Hypothalamus (tissue), 51 donors: ENCODE results near the gene RAPGEF5.

Experiments
- DNase-seq, 51 donors: peaks; one replicate each; lab custom pipeline; 2025; lab: John Stamatoyannopoulos, UW

RAPGEF5 gene

DNA sequence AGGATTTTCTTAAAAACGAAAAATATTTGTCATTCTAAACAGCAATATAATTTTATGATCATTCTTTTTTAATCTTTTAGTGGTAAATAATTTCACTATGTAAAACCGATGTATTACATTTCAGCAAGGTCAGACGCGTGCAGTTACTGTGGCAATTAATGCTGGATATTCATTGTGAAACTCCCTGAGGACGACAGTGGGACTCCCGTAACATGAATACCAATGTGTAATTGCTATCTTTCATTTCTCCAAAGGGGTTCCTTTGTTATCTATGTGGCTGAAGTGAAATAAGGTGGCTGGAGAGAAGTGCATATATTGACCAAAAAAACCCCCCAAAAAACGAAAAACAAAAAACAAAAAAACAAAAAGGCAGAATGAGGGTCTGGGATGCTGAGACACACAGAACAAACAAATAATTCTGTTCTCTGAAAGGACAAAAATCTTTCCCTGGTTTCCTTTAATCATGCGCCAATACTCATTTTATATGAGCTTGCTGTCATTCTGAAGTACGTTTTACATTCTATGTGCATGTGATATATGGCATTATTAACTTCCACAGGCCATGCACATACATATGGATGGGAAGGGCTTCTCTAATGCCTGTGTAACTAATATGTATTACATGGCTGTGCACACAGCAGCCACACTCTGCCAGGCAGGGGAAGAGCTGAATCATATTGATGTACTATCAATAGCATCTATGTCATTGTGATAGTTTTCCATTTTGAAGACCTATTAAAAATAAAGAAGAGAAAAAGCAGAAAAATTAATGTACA lies 161.4 kb downstream of the RAPGEF5 start:
- no peak for DNase-seq

DNA sequence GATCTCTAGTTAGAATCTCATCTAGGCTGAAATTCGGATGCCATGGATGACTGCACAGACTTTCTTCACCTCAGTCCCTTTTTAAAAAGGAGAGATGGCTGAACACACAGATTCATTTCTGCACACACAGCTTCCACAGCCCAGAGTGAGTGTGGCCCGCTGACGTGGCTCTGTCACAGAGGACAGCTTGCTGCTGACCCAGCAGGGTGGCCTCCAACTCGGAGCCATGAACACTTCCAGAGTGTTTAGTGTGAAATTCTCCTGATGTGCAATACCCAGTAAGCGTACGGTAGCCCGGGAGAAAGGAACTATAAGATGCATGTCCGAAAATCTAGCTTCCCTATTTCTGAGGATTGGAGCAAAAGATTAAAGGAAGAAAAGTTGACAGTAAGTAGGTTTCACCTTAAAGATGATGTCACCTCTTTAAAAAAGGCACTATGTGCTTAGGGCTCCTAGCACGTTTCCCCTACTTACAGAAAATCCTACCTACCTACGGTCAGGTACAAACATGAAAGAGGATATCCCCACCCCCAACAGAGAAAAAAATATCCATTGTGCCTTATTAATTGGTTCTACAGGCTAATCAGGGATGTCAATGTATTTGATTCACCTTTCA lies 162.2 kb downstream of the RAPGEF5 start:
- DNase-seq: peak in 26 of 51 donors; percentile 7 to 60 (median 32)

DNA sequence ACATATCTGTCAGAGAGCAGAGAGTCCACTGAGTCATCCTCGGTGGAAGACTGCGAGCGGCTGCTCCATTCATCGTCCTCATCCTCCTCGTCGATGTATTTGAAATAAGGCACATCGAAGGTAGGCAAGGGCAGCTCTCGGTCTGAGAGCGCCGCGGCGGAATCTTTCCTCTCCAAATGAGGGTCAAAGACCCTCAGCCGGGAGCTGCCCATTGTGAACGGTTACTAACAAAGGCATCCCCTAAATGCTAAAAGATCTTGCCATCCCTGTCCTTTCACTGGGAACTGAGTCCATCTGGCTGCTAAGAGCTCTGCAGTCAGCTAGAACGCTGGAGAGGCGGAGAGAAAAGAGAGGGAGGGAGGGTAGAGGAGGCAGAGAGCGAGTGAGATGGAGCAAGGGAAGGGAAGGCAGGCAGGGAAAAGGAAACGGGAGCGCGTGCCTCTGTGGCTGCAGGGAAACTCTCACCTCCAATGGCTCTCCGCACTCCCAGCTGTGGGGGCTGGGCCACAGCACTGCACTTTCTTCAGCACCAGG lies 163.4 kb downstream of the RAPGEF5 start:
- peak in 43 of 51 donors; percentile 14 to 87 (median 53) for DNase-seq

DNA sequence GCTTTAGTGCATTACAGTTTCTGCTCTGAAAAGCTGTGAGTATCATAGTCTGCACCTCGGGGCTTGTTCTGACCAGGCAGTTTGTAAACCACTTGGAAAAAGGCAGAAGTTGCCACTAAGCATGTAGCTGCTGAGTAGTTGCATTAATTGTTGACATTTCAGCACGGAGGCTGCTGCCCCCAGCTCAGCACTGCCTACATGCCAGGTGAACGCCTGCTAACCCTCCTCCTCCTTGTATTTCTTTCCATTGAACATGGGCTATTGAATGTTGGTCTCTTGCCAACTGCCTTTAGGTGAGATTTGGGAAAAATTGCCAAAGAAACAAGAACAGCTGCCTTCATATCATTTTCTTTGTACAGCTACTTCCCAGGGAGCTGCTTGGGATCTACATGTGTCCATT lies 164.2 kb downstream of the RAPGEF5 start:
- peak in 3 of 51 donors; percentile 5 to 74 (median 52) for DNase-seq

DNA sequence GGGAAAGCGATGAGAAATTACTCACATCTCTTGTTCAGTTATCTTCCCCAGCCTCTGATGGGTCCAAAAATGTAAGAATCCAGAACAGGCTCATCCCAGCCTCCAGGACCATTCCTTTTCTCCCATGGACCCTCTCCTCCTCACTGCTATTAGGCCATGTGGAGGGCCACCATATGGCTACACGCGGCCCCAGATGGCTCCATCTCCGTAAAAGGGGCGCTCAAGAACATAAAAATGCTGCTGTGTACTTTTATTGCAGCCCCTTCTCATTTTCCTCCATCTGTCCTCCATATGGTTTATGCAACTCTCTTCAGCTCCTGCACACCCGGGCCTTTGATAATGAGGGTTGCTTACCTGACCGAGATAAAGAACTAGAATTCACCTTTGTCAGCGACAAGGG lies 166.2 kb downstream of the RAPGEF5 start:
- peak in 1 of 51 donors; percentile 25 for DNase-seq

DNA sequence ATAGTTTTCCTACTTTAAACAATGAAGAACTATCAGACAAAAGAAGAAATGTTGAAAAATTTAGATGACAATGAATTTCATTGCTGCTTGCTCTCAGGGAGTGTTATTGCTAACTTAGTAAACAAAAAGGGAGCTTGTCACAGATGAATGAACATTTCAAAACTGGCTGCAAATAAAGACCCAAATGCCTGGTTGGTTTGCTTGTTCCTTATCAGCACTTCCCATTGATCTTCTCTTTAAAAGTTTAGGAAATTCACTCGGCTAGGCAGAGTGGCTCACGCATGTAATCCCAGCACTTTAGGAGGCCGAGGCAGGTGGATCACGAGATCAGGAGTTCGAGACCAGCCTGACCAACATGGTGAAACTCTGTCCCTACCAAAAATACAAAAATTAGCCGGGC lies 167.2 kb downstream of the RAPGEF5 start:
- DNase-seq: no peak

DNA sequence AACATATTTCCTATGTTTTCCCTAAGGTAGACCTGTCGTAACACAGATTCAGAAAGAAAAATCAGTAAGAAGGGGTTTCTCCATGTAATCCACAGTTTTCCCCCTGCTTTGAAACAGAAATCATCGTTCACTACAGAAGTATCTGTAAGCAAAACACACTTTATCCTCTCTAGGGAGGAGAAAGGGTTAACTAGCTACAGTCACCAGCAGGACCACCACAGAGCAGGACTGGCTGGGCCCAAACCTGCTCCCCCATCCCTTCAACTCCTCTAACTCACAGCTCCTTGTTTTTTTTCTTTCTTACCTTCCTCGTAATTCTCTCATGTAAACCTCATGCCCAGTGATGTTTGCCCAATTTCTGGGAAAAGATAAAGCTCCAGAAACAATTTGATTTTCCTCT lies 167.7 kb downstream of the RAPGEF5 start:
- no peak for DNase-seq

DNA sequence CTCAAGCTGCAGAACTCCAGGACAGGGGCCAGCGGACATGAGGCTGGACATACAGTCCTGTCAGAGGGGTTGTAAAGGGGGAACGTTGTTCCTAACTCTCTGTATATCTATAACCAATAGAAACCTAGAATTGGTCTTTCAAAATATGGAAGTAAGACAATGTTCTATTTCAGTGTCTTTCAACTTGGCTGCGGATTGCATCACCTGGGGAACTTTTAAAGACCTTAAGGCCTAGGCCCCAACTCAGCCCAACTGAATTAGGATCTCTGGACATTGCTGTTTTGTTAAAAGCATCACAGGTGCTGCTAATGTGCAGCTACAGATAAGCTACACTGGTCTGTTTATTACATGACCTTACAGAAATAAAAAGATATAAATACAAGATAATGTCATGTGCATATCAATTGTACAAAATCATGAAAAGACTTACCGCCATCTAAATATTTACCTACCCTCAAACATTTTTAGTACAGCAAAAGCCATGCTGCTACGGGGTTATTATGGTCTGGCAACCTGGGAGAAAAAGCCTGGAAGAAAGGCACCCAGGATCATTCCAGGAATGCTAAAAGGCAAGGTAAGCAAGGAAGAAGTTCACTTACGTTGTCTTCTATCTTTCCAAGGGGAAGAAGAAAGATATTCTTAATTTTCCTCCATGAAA lies 169.1 kb downstream of the RAPGEF5 start:
- DNase-seq: no peak

DNA sequence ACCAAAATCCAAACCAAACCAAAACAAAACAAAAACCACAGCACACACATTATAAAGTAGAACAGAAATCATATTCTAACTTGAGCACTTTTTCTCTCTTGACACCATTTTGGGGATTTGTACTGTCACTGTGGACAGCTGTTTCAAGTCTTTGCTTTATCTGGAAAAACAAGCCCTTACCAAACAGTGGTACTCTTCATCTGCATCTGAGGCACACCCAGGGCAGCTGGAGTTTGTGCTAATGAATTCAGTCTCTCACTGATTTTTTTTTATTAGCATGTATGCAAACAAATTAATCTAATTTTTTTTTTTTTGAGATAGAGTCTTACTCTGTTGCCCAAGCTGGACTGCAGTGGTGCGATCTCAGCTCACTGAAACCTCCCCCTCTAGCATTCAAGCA lies 171.4 kb downstream of the RAPGEF5 start:
- peak in 3 of 51 donors; percentile 10 to 46 (median 28) for DNase-seq

DNA sequence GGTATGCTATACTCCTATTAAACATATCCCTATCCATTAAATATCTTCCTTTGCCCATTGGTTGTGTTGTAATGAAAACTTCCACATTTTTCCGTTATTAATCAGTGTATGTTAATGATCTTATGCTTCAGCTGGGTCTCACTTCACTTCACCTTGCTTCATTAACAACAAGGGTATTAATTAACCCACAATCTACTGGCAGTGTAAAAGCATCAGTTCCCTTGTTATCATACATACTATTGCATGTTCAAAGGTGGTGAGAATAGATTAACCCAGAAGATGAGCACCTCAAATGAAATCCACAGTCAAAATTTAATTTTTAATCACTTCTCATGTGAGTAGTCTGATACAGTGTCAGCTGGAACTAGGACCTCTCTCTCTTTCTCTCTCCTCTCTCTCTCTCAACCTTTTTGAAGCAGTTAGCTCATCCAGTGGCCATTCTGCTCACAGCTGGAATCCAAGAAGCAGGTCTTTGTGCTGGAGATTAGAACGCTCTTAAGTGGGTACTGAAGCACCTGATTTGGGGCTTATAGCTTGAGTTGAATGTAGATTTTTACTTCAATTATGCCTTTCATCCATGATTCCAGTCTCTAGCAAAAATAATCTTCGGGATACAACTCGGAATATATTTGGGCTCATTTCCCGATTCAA lies 172.3 kb downstream of the RAPGEF5 start:
- no peak for DNase-seq

DNA sequence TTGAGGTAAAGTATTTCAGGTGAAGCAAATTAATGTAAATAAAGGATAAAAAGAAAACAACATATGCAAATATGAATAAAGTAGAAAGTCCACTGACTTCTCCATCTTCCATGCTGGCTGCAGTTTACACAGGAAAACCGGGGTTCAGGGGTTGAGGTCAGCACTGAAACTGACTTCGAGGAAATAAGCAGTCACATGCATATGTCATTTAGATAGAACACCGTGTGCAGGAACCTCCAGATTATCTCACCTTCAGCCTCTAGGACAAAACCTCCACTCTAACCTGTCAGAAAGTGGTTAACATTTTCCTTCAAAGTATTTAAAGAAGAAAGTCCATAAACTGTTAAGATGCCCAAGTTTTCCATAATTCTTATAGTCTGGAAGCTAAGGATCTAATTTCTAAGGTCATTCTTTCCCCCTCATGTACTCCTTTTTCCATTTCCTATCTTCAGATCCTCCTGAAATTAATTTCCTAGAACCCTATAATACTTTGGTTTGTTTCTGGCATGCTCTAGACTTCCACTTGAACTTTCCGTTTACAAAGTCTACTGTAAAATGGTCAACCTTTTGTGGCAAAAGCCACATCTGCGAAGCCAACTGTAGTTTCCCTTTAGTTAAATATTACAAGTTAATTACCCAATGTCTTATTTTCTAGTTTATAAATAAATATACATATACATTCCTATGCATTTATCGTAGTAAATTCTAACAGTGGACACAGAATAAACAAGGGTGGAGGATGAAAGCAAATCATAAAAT lies 173.3 kb downstream of the RAPGEF5 start:
- no peak for DNase-seq

DNA sequence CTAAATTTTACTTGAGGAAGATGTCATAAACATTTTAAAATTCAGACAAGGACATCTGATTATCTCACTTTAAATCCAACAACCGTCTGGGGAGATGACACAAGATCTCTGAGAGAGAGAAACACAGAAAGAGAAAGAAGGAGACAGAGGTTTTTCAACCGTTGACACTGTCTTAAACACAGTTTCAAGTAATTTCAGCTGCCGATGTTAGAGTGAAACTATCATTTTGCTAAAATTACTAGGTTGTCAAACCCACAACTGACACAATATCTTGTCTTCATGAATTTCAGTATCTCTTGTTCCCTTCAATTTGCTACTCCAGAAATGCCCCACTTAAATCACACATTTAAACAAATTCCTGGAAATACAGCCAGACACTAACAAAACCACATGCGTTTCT lies 174.8 kb downstream of the RAPGEF5 start:
- DNase-seq: no peak

DNA sequence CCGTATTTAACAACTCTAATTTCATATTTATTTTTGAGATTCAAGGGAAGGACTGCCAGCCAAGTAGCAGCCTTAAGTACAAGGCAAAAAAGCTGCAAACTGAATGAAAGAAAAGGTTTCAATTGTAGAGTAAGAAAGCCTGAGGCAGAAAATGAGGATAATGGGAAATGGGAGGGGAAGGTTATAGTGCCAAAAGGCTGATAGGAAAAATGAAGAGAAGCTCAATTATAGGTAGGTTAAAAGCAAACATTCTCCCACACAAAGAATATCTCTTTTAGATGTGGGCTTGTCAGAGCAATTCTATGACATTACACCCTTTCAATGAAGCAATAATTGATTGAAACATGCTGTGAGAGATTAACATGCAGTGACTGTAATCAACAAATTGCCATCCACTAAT lies 175.3 kb downstream of the RAPGEF5 start:
- no peak for DNase-seq

DNA sequence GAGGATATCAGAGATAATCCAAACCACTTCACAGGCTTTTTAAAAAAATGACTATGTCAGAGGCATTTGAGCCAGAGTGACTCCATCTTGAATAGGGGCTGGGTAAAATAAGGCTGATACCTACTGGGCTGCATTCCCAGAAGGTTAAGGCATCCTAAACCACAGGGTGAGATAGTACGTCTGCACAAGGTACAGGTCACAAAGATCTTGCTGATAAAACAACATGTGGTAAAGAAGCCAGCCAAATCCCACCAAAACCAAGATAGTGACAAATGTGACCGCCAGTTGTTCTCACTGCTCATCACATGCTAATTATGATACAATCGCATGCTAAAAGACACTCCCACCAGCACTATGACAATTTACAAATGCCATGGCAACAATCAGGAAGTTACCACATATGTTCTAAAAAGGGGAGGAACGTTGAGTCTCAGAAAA lies 177.5 kb downstream of the RAPGEF5 start:
- no peak for DNase-seq

DNA sequence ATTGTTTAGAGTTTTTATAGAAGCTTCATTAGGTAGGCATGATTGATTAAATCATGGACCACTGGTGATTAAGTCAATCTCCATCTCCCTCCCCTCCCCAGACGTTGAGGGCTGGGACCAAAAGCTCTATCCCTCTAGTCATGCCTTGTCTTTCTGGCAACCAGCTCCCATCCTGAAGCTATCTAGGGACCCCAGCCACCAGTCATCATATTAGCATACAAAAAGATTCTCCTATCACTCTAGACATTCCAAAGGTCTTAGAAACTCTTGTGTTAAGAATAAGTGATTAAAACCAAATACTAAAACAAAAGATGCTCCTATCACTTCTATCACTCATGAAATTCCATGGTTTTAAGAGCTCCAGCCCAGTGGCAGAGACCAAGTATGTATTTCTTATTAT lies 178.2 kb downstream of the RAPGEF5 start:
- DNase-seq: no peak

DNA sequence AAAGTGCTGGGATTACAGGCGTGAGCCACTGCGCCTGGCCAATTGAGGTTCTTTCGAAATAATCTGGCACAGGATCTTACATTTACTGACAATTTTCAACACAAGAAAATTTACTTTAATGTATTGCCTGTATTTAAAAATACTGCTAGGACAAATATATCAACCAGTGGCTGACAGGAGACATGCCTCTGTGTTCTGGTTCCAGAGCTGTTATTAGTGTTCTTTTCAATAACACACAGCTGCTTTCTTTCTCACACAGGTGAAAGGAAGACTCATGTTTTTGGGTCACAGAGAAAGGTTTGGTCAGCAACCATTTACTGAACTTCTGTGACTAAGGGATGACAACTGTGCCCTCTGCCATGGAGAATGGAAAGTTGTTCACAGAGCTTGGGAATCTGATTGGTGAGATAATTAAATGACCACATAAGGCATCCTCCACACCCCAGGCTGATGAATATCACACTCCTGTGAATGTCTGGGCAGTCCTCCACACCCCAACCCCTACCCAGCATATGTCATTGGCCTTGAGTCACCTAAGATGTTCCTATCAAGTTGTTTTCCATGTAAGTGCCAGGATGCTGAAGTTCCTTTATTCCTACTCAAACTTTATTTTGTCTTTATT lies 180.1 kb downstream of the RAPGEF5 start:
- DNase-seq: no peak

DNA sequence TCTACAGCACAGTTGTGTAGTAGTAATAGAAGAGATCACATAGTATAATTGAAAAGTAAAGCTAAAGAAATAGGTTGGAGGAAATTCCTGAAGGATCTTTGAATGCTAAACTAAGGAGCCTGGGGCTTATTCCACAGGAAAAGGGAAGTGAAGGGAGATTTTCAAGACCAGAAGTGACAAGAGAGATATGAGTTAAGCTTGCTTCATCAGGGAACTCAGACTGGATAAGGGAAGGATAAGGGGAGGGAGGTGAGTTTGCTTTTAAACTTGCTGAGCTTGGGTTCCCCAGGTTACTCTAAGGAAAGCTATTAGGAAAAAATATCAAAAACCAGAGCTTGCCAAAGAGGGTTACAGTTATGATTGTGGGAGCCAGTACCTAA lies 182.4 kb downstream of the RAPGEF5 start:
- DNase-seq: no peak

DNA sequence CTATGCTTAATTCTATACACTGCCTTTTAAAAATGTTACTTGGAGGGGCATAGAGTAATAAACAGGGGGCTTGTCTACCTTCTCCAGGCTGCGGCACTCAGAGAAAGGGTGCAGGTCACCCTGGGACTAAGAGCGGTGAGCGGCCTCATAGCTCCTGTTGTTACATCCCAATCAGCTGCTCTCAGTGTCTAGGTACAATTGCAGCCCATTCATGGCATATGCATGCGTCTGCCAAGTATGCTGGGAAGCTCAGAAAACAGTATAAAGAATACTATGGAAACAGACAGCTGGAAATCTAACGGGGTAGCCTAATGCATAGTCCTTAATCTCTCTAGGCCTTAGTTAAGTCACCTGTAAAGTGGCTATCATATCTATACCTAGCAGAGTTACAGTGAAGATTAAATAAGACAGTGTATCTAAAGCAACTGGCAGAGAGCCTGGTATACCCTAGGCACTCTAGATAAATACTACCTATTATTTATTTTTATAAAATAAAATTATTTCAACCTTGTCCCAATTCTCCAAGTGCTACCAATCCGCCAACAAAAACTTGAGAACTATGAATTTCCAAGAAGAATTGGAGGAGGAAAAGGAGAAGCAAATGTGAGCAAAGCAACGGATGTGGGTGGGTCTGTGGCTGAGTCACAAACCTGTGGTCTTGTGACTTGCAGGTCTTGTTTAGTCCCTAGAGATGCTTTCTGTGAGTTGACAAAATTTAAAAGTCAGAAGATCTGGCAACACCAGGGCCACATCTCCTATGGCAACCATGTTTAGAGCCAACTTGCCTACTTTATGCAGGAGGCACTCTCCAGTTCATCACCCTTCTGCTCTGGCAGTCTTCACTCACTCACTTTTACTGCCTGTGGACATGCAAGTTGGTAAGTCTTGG lies 183.0 kb downstream of the RAPGEF5 start:
- DNase-seq: no peak

DNA sequence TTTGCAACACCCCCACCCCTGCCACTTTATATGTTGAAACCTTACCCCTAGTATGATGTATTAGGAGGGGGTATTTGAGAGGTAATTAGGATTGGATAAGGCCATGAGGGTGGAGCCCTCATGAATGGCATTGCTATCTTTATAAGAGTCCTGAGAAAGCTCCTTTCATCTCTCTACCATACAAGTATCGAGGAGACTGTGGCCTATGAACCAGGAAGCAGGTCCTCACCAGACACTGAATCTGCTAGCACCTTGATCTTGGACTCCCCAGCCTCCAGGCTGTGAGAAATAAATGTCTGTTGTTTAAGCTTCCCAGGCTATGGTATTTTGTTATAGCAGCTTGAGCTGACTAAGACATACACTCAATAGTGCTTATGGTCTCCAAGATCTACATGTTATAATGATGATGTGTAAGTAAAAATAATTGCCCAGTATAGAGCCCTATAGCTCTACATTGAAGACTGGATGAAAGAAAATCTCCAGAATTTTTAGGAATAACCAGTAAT lies 188.8 kb downstream of the RAPGEF5 start:
- no peak for DNase-seq
